GM18511 (cell line): ENCODE measurements around the gene SLC10A4.
A peak's percentile ranks its signal among the peaks of the same experiment; 100 is the strongest.
"Not testable (repeated sequence)": the region's sequence is repeated elsewhere in the genome, so short reads cannot be mapped to it uniquely, and the experiment has no call there.

ENCODE experiments used
- ATAC-seq: cut with Tn5 transposase; IDR thresholded peaks from one replicate; pipeline ENCODE4 v1.9.1; 2021; ENCODE audit warnings: mild to moderate bottlenecking, moderate library complexity; ENCODE audit not compliant: unreplicated experiment

Gene SLC10A4, protein sequence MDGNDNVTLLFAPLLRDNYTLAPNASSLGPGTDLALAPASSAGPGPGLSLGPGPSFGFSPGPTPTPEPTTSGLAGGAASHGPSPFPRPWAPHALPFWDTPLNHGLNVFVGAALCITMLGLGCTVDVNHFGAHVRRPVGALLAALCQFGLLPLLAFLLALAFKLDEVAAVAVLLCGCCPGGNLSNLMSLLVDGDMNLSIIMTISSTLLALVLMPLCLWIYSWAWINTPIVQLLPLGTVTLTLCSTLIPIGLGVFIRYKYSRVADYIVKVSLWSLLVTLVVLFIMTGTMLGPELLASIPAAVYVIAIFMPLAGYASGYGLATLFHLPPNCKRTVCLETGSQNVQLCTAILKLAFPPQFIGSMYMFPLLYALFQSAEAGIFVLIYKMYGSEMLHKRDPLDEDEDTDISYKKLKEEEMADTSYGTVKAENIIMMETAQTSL

DNA sequence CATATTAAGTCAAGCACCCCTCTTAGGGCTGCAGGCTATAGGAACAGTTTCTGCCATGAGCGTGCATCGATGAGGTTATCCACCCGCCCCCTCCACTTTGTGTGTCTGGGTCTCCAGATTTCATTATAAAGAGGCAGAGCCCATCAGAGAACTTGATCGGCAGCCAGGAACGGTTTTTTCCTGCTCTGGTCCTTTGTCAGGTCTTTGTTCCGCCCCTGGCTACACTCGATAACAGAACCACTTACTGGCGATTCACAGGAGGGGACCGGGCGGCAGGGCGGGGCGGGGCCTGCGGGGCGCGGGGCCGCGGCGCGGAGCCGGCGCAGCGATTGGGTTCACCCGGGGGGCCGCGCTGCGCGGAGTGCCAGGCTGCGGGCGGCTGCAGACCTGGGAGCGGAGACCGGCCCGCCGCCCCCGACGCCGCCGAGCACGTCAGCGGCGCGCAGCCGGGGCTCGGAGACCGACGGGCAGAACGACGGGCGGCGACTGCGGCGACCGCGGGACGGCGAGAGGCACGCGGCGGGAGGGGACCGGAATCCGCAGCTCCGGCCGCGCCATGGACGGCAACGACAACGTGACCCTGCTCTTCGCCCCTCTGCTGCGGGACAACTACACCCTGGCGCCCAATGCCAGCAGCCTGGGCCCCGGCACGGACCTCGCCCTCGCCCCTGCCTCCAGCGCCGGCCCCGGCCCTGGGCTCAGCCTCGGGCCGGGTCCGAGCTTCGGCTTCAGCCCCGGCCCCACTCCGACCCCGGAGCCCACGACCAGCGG, at the start of gene SLC10A4:
SLC10A4 (plus strand) TSS at position 338 of the 771 bp plus-strand sequence; CDS start at position 557, 219 bp downstream.
- peak; percentile 60 for ATAC-seq

DNA sequence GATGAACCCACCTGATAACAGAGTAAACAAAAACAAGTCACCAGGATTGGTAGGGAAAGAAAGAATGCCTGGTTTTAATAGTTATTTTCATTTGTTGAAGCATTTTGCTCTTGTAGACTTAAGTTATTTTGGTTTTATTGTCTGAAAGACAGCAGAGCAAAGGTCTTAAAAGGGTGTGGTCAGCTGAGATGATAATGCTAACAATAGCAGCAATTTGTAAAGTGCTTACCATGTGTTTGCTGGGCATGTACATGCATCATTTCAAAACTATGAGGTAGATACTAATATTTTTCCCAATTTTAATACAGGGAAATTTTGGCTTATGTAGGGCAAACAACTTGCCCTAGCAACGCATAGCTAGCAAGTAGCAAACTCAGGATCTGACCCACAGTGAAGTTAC, 46.8 kb upstream of the SLC10A4 start:
- no peak for ATAC-seq

DNA sequence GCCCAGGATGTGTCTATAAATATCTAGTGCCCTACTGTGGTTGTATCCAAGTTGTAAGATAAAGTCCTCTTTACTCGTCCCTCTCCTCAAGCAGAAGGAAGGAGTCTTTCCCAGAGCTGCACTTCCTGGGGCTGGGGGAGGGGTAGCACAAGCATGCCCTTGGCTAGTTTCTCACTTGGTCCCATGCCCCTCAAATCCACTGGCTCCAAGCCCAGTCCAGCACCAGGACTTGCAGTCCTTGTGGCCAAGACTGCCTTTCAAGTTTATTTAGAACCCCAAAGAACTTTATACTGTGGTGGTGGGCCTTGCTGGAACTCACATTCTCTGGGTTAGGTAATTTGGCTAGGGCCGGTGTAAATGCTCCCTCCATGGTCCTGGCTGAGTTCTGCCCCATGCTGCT, 43.2 kb upstream of the SLC10A4 start:
- no peak for ATAC-seq

GRCh38 chr4:48440914-48441313, 42.2 kb upstream of the SLC10A4 start:
- not testable (repeated sequence) for ATAC-seq

DNA sequence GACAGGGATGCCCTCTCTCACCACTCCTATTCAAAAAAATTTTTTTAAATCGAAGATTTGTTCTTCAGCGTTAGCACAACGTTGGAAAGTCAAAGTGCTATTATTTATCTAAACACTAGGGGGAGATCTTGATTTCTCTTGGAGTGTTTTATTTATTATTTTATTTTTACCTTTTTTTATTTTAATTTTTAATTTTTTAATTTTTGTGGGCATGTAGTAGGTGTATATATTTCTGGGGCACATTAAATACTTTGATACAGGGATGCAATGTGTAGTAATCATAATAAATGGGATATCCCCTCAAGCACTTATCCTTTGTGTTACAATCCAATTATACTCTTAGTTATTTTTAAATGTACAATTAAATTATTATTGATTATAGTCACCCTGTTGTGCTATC, 37.4 kb upstream of the SLC10A4 start:
- ATAC-seq = no peak

- no peak for ATAC-seq
Observed at GRCh38 chr4:48446642-48447041, 36.5 kb upstream of the SLC10A4 start.

DNA sequence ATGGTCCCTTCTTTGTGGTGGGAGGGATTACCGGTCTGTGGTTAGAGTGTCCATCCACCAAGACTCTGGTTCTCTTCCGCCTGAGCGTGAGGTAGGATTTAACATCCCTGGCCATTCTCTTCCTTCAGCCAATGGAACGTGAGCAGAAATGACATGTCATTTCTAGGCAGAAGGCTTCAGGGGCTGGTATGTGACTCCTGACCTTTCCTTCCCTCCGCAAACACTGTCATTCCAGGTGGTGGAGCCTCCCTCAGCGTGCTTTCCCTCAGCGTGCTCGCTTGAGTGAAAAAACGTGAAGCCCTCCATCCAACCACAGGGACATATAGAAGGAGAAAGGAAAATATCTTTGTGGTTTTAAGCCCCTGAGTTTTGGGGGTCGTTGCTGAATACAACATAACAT, 34.0 kb upstream of the SLC10A4 start:
- no peak for ATAC-seq

GRCh38 chr4:48450740-48451139, 32.4 kb upstream of the SLC10A4 start:
- no peak for ATAC-seq

DNA sequence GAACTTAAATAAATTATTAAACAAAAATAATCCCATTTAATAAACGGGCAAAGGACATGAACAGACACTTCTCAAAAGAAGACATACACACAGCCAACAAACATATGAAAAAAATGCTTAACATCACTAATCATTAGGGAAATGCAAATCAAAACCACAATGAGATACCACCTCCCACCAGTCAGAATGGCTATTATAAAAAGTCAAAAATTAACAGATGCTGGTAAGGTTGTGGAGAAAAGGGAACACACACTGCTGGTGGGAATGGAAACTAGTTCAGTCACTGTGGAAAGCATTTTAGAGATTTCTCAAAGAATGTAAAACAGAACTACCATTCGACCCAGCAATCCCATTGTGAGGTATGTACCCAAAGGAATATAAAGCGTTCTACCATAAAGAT, 31.5 kb upstream of the SLC10A4 start:
- not testable (repeated sequence) for ATAC-seq

- ATAC-seq = no peak
Observed at GRCh38 chr4:48454591-48454990, 28.6 kb upstream of the SLC10A4 start.

DNA sequence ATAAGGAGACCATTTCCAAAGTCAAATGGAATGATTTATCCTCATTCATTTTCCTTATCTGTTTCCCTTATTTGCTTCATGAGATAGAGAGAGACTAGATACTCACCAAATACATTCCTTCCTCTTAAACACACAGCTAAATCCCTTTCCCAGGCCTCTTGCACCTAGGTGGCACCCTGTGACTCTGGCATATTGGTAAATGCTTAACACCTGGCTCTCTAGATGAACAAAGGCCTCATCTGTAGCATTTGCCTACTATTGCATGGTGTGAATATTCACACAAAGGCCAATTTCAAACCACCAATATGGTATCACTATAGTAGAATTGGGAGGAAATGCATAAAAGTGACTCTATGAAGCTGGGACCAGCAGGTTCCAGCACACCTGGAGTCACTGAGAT, 22.1 kb upstream of the SLC10A4 start:
- no peak for ATAC-seq

GRCh38 chr4:48462363-48462762, 20.8 kb upstream of the SLC10A4 start:
- ATAC-seq = no peak

DNA sequence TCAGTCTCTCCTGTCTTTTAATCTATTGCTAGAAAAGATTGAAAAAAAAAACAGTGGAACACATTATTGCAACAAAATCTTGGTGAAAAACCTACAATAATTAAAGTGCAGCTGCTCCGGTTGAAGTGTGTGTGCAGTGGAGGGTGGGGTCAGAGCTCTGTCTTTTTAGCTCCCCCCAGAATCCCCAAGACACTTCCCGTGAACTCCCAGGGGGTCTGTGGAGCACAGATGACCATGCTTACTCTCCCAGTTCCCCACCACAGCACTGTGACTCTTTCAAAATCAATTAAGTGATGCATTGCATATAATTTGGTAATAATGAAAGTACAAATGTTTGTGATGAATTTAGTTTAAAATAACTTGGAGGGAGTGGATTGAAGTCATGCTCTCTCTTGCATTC, 15.7 kb upstream of the SLC10A4 start:
- ATAC-seq = no peak

DNA sequence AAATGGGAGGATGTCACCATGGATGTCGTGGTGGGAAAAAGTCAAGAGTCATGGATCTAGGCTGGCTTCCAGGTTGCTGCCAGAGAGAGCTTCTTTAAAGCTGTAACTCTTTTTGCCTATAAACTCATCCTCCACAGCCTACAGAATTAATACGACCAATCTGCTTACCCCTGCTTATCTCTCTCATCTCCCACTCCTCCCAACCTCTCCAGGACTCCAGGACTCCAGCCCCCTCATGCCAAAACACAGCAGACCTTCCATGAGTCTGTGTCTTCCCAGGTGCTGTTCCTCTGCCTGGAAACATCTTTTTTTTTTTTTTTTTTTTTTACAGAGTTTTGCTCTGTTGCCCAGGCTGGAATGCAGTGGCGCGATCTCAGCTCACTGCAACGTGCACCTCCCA, 15.3 kb upstream of the SLC10A4 start:
- no peak for ATAC-seq

DNA sequence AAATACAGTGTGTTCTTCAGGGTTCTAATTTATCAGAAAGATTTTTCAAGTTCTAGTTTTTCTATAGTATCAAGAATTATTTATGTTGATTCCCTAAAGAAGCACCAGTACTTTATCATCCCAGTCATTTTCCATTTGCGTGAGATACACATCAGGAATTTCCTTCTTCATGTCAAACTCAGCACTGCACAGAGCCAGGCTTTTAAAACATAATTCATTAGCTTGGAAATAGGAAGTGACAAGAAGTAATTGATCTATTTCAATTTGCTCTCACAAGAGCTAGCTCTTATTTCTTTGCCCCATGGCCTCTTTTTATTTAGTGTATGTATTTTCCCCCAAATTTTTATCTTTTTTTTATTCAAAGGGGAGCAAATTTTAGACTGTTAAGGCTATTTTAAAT, 13.0 kb upstream of the SLC10A4 start:
- no peak for ATAC-seq

- no peak for ATAC-seq
Observed at GRCh38 chr4:48470570-48470969, 12.6 kb upstream of the SLC10A4 start.

DNA sequence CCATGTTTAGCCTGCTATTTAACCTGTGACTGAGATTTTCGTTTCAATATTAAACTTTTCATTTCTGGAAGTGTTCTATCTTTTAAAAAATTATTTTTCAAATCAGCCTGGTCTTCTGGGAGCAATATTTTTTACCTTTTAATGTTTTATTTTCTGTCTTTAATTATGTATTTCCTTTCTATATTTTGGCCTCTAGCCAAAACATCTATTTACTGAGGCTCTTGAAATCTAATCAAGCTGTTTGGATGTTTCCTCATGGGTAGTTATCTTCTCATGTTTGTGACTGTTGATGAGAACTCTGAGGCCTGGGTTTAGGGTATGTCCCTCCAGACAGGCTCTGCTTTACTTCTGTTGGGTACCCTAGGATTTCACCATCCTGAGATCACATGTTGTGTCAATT, 10.3 kb upstream of the SLC10A4 start:
- ATAC-seq = no peak

- no peak for ATAC-seq
Observed at GRCh38 chr4:48475770-48476169, 7.4 kb upstream of the SLC10A4 start.

GRCh38 chr4:48478273-48478672, 4.9 kb upstream of the SLC10A4 start:
- no peak for ATAC-seq

DNA sequence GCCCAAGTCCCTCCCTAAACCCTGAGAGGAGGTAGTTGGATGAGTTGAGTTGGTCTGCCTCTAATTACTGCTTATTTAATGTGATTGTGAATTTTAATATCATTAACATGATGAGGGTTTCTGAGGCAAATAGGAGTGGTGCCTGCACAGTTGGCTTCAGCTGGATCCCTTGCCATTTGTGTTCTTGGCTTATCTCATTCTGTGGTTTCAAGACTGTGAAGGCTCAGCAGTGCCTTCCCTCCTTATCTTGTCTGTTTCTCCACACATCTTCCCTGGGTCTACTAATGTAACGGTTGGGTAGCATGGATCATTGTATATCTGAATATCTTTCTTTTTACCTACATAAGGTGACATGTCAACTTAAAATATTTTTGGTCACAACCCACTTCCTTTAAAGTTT, 1.6 kb upstream of the SLC10A4 start:
- ATAC-seq = no peak

GRCh38 chr4:48483777-48484493, 792 bp downstream of the SLC10A4 start:
- ATAC-seq = peak; percentile 13
